Stimulated activated CD4-positive, alpha-beta T cell treated with anti-CD3 and anti-CD28 coated beads, Interleukin-12 subunit alpha, Interleukin-12 subunit beta, amount 100 ng/mL, for 24 hours (primary cell): ENCODE measurements around the gene CETP.
"Not testable (repeated sequence)": the region's sequence is repeated elsewhere in the genome, so short reads cannot be mapped to it uniquely, and the experiment has no call there.

ENCODE experiments used
- DNase-seq, 2 experiments: peaks; one replicate each; pipeline ENCODE4 v3.0.0-alpha.2; 2020; ENCODE audit warnings: low read depth in 2 of 2

Gene CETP

GRCh38 chr16:56998861-56999260 lies 37.1 kb downstream of the CETP start:
- DNase-seq, result no peak

GRCh38 chr16:56999409-57000270 lies 37.9 kb downstream of the CETP start:
- DNase-seq, result no peak

GRCh38 chr16:57000271-57001025 lies 38.7 kb downstream of the CETP start:
- no peak for DNase-seq

GRCh38 chr16:57001026-57001679 lies 39.4 kb downstream of the CETP start:
- no peak for DNase-seq

- no peak for DNase-seq
These were observed 42.0 kb downstream of the CETP start for GRCh38 chr16:57003439-57004386.

GRCh38 chr16:57004387-57005250 lies 42.9 kb downstream of the CETP start:
- no peak for DNase-seq

- not testable (repeated sequence) for DNase-seq
These were observed 43.8 kb downstream of the CETP start for GRCh38 chr16:57005597-57005996.

- DNase-seq, result no peak
These were observed 45.3 kb downstream of the CETP start for GRCh38 chr16:57007050-57007449.

- DNase-seq, result no peak
These were observed 45.8 kb downstream of the CETP start for GRCh38 chr16:57007530-57007929.

- no peak for DNase-seq
These were observed 46.7 kb downstream of the CETP start for GRCh38 chr16:57008440-57008839.

- no peak for DNase-seq
These were observed 48.0 kb downstream of the CETP start for GRCh38 chr16:57009643-57010170.

GRCh38 chr16:57012353-57012752 lies 50.6 kb downstream of the CETP start:
- DNase-seq, result no peak

- DNase-seq, result no peak
These were observed 51.5 kb downstream of the CETP start for GRCh38 chr16:57013229-57013628.

- no peak for DNase-seq
These were observed 52.2 kb downstream of the CETP start for GRCh38 chr16:57013902-57014301.

- DNase-seq, result no peak
These were observed 54.6 kb downstream of the CETP start for GRCh38 chr16:57016301-57016700.

GRCh38 chr16:57016831-57017230 lies 55.1 kb downstream of the CETP start:
- DNase-seq, result no peak

GRCh38 chr16:57017251-57017650 lies 55.5 kb downstream of the CETP start:
- DNase-seq, result no peak

- no peak for DNase-seq
These were observed 58.0 kb downstream of the CETP start for GRCh38 chr16:57019746-57020145.

- DNase-seq, result no peak
These were observed 58.9 kb downstream of the CETP start for GRCh38 chr16:57020651-57021050.

GRCh38 chr16:57021757-57022156 lies 60.0 kb downstream of the CETP start:
- no peak for DNase-seq
